Measurements from ENCODE around the gene FGD6. TPM values are rescaled to one million over a fixed set of nuclear protein-coding genes. Genes with fewer than 3 reads are reported as not detected.
A peak's percentile ranks its signal among the peaks of the same experiment; 100 is the strongest.

Gene FGD6
- total and polyA plus RNA-seq, 8 donors, result 1.4 to 24.3 (median 9.2) TPM

GRCh38 chr12:95212586-95212985 lies 4.7 kb downstream of the FGD6 start:
- no peaks in the 10 kb centered on the region for H3K36me3 ChIP-seq
- FAIRE-seq (no peak), DNase-seq (no peak), ATAC-seq (no peak)
- 84 to 87% methylated on average over 4 of the region's 4 CpGs for WGBS, 2 donors
- no peaks in the 10 kb centered on the region for H3K9me3 ChIP-seq
- TF ChIP-seq CTCF (IDR thresholded peaks at IDR 0.05), result no peak
- no peak overlapping the region for H3K4me3 ChIP-seq
- no peak overlapping the region for H3K27ac ChIP-seq
- no peaks in the 10 kb centered on the region for H3K27me3 ChIP-seq
- H3K4me1 ChIP-seq, result peaks cover 3 to 18% (median 17%) of the 10 kb centered on the region in 3 donors
- intact Hi-C loops (cut with DNase I), result no loop called here

GRCh38 chr12:95208678-95209077 lies 8.6 kb downstream of the FGD6 start:
- Histone ChIP-seq H3K27me3 (no peaks in the 10 kb centered on the region), H3K36me3 (no peaks in the 10 kb centered on the region), H3K4me1 (peaks cover 3 to 32% (median 10%) of the 10 kb centered on the region in 3 donors), H3K9me3 (no peaks in the 10 kb centered on the region), H3K27ac (no peak overlapping the region), H3K4me3 (no peak overlapping the region)
- ATAC-seq, result no peak
- 84 to 85% methylated on average over 7 of the region's 7 CpGs for WGBS, 2 donors
- DNase-seq, result no peak
- intact Hi-C loops (cut with DNase I), result loop anchor here in 1 of 3 donors (5.0 kb wide), 1 partner anchor 86 kb away; no protein-coding TSS in a partner anchor
- no peak for TF ChIP-seq CTCF (IDR thresholded peaks at IDR 0.05)
- FAIRE-seq, result no peak

- no peak for TF ChIP-seq CTCF (IDR thresholded peaks at IDR 0.05)
- no peaks in the 10 kb centered on the region for H3K27me3 ChIP-seq
- DNase-seq (no peak), ATAC-seq (no peak), FAIRE-seq (no peak)
- intact Hi-C loops (cut with DNase I), result loop anchor here in 1 of 3 donors (5.0 kb wide), 1 partner anchor 85 kb away; no protein-coding TSS in a partner anchor
- no peaks in the 10 kb centered on the region for H3K9me3 ChIP-seq
- H3K27ac ChIP-seq, result no peak overlapping the region
- 95 to 97% methylated on average over 2 of the region's 2 CpGs for WGBS, 2 donors
- H3K36me3 ChIP-seq, result no peaks in the 10 kb centered on the region
- H3K4me1 ChIP-seq, result peaks cover 0 to 37% (median 4%) of the 10 kb centered on the region in 3 donors
- no peak overlapping the region for H3K4me3 ChIP-seq
Observed at GRCh38 chr12:95207407-95207806, 9.9 kb downstream of the FGD6 start.

GRCh38 chr12:95206916-95207315 lies 10.4 kb downstream of the FGD6 start:
- Histone ChIP-seq H3K27ac (no peak overlapping the region), H3K27me3 (no peaks in the 10 kb centered on the region), H3K4me3 (no peak overlapping the region), H3K36me3 (no peaks in the 10 kb centered on the region), H3K9me3 (no peaks in the 10 kb centered on the region), H3K4me1 (peaks cover 0 to 37% (median 4%) of the 10 kb centered on the region in 3 donors)
- intact Hi-C loops (cut with DNase I), result loop anchor here in 1 of 3 donors (5.0 kb wide), 1 partner anchor 85 kb away; no protein-coding TSS in a partner anchor
- DNase-seq (no peak), FAIRE-seq (no peak), ATAC-seq (no peak)
- 98 to 99% methylated on average over 8 of the region's 8 CpGs for WGBS, 2 donors
- no peak for TF ChIP-seq CTCF (IDR thresholded peaks at IDR 0.05)

GRCh38 chr12:95205685-95206084 lies 11.6 kb downstream of the FGD6 start:
- FAIRE-seq (no peak), DNase-seq (no peak), ATAC-seq (peak in 3 of 4 donors; percentile 51 to 74 (median 71))
- Histone ChIP-seq H3K27ac (peak overlapping the region in 2 of 4 donors; percentile 26 to 32), H3K27me3 (no peaks in the 10 kb centered on the region), H3K4me3 (no peak overlapping the region), H3K4me1 (peaks cover 0 to 47% (median 13%) of the 10 kb centered on the region in 3 donors), H3K9me3 (no peaks in the 10 kb centered on the region), H3K36me3 (no peaks in the 10 kb centered on the region)
- TF ChIP-seq CTCF (IDR thresholded peaks at IDR 0.05), result no peak
- intact Hi-C loops (cut with DNase I), result loop anchor here in 1 of 3 donors (5.0 kb wide), 1 partner anchor 83 kb away; no protein-coding TSS in a partner anchor
- 64 to 72% methylated on average over 4 of the region's 4 CpGs for WGBS, 2 donors

Measured in pancreas (tissue), 10 donors.